Upper lobe of left lung (tissue), 4 donors: ENCODE results near the gene CFAP91.

Experiments used
- EP300 ChIP-seq, 4 donors: sonication (generic); formaldehyde crosslinking; IDR thresholded peaks; one replicate each; pipeline ENCODE4 v1.5.1; 2017; ENCODE audit warnings: antibody characterized with exemption in 4 of 4, control low read depth in 2 of 4
- POLR2A ChIP-seq, 4 donors: fragments of 450-650 bp; IDR thresholded peaks; one replicate each; pipeline ENCODE4 v1.5.1; 2016 to 2017; ENCODE audit warnings: antibody characterized with exemption in 4 of 4, mild to moderate bottlenecking in 2 of 4
- POLR2AphosphoS5 ChIP-seq, 2 donors: sonication (generic); formaldehyde crosslinking; IDR thresholded peaks; one replicate each; pipeline ENCODE4 v1.5.1; 2017; ENCODE audit warnings: antibody characterized with exemption in 2 of 2
- TF ChIP-seq, protein P1 (sequence below), 6 experiments: fragments of 450-650 bp in 4 of 6; fragments of 200-600 bp in 2 of 6; sonication (generic) in 2 of 6; IDR thresholded peaks; one replicate each; pipeline ENCODE4 v1.5.1; 2016 to 2019; ENCODE audit warnings: antibody characterized with exemption in 6 of 6

DNA sequence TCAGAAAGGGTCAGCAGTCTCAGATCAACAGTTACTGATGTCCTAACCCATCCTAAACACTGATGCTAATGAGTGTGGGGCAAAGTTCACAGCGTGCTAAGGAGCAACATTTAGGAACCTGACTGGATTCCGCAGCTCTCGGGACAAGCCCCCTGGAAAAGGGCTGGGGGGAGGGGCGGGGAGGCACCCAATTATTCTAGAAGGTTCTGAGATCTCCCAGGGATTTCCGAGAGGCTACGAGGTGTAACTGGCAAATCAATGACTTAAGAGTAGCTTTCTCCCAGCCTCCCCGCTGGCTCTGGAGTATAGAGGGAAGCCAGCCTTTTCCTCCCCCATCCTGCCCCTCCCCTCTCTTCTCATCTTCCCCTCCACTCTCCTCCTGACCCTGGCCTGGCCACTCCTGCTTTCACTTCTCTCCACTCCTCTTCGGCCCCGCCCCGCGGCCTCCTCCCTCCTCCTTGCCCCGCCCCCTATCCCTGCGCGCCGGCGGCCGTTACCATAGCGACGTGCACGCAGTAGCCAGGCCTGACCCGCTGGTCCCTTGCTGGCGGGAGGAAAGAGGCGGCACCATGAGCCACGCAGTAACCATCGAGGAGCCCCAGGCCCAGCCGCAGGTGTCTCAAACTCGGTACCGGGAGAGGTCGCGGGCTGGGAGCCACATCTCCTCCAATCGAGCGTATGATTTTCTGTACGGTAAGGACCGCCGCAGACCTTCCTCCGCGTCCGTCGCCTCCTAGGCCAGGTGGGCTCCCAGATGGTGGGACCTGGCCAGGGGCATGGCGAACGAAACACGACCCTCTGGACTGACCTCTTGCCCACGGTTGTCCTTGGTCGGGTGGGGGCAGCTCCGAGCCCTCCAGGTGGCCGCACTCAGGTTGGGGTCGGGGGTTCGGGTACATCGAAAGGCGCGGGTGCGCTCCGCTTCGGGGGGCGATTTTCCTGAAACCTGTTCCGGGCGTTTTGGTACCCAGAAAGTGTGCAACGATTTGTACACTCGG, at the start of gene CFAP91:
- TF ChIP-seq, protein P1, sequence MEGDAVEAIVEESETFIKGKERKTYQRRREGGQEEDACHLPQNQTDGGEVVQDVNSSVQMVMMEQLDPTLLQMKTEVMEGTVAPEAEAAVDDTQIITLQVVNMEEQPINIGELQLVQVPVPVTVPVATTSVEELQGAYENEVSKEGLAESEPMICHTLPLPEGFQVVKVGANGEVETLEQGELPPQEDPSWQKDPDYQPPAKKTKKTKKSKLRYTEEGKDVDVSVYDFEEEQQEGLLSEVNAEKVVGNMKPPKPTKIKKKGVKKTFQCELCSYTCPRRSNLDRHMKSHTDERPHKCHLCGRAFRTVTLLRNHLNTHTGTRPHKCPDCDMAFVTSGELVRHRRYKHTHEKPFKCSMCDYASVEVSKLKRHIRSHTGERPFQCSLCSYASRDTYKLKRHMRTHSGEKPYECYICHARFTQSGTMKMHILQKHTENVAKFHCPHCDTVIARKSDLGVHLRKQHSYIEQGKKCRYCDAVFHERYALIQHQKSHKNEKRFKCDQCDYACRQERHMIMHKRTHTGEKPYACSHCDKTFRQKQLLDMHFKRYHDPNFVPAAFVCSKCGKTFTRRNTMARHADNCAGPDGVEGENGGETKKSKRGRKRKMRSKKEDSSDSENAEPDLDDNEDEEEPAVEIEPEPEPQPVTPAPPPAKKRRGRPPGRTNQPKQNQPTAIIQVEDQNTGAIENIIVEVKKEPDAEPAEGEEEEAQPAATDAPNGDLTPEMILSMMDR (IDR thresholded peaks at IDR 0.05), result no peak
- TF ChIP-seq POLR2A (IDR thresholded peaks at IDR 0.05) (peak in 1 of 4 donors; percentile 21), POLR2AphosphoS5 (IDR thresholded peaks at IDR 0.05) (peak in 1 of 2 donors; percentile 77), EP300 (IDR thresholded peaks at IDR 0.05) (no peak)
